Central memory CD8-positive, alpha-beta T cell (primary cell): ENCODE results near the gene RBM18.

Experiments used
- ATAC-seq: fragments of 150-1000 bp; cut with Tn5 transposase; replicated peaks from 2 replicates; pipeline ENCODE4 v1.10.0; 2022; ENCODE audit warnings: mild to moderate bottlenecking, moderate FRiP score, moderate number of reproducible peaks; ENCODE audit not compliant: poor library complexity, severe bottlenecking; ENCODE audit errors: extremely low read depth
- DNase-seq, 2 donors: peaks; one replicate each; pipeline ENCODE4 v3.0.0; 2021; ENCODE audit warnings: low spot score in 2 of 2
- H3K27ac Mint-ChIP-seq: one replicate; pipeline ENCODE4 v1.8.0; 2022; ENCODE audit warnings: low read depth, mild to moderate bottlenecking, moderate library complexity, mixed read lengths
- H3K27me3 Mint-ChIP-seq: one replicate; pipeline ENCODE4 v1.8.0; 2022; ENCODE audit warnings: mixed read lengths
- H3K36me3 Mint-ChIP-seq: one replicate; pipeline ENCODE4 v1.8.0; 2022; ENCODE audit warnings: mild to moderate bottlenecking, moderate library complexity, mixed read lengths; ENCODE audit not compliant: insufficient read depth
- H3K4me1 Mint-ChIP-seq: one replicate; pipeline ENCODE4 v1.8.0; 2022; ENCODE audit warnings: mixed read lengths
- H3K4me3 Mint-ChIP-seq: one replicate; pipeline ENCODE4 v1.8.0; 2022; ENCODE audit warnings: mild to moderate bottlenecking, moderate library complexity, mixed read lengths
- H3K9me3 Mint-ChIP-seq: one replicate; pipeline ENCODE4 v1.8.0; 2022; ENCODE audit warnings: mixed read lengths

The RBM18 gene

DNA sequence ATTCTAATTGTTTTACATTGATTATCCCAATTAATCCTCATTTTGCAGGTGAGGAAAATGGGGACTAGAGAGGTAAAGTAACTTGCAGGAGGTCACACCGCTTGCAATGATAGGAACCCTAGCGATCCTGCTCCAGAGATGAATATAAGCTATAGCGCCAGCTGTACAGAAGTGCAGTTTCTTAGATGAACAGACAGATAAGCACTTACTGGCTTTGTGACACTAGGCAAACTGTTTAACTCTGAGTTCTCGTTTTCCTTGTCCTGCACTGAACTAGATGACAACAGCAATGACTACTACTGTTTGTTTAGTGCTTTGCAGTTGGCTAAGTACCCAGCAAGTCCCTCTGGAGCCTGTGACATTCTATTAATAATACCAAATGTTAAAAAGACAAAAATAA is 47.0 kb downstream of the RBM18 start:
- Mint-ChIP-seq H3K9me3 (no peaks in the 10 kb centered on the region), H3K27me3 (peaks cover 90% of the 10 kb centered on the region), H3K36me3 (peaks cover 2% of the 10 kb centered on the region), H3K27ac (no peak overlapping the region), H3K4me1 (peaks cover 14% of the 10 kb centered on the region), H3K4me3 (no peak overlapping the region)
- ATAC-seq = no peak
- no peak for DNase-seq

DNA sequence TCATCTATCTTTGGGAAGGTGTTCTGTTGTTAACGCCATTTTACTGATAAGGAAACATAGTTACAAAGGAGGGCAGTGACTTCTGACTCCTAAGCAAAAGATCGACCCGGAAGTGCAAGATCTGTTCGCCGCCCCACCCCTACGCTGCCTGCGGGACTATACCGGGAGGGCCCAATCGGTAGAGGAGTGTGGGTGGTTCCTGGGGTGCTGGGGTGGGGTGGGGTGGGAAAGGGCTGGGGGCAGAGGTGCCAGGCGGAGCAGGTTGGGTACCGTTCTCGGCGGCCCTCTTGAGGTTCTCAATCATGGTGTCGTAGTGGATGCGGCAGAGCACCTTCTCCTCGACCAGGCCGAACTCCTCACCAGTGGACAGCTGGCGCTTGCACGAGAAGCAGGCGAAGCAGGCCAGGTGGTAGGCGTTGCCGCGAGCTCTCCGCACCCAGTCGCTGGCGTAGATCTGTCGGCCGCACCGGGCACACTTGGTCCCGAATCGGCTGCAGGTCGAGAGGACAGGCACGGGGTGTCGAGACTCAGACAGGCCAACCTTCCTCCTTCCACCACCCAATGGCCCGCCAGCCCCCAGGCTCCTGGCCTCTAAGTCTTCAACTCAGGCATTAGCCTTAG is 47.7 kb downstream of the RBM18 start:
- Mint-ChIP-seq H3K4me3 (no peak overlapping the region), H3K36me3 (peaks cover 2% of the 10 kb centered on the region), H3K9me3 (no peaks in the 10 kb centered on the region), H3K4me1 (peaks cover 14% of the 10 kb centered on the region), H3K27me3 (peaks cover 90% of the 10 kb centered on the region), H3K27ac (no peak overlapping the region)
- ATAC-seq = no peak
- no peak for DNase-seq

GRCh38 chr9:122216138-122216797 is 48.4 kb downstream of the RBM18 start:
- Mint-ChIP-seq H3K27ac (no peak overlapping the region), H3K4me1 (peaks cover 14% of the 10 kb centered on the region), H3K4me3 (no peak overlapping the region), H3K9me3 (no peaks in the 10 kb centered on the region), H3K36me3 (peaks cover 2% of the 10 kb centered on the region), H3K27me3 (peaks cover 90% of the 10 kb centered on the region)
- DNase-seq = no peak
- no peak for ATAC-seq

DNA sequence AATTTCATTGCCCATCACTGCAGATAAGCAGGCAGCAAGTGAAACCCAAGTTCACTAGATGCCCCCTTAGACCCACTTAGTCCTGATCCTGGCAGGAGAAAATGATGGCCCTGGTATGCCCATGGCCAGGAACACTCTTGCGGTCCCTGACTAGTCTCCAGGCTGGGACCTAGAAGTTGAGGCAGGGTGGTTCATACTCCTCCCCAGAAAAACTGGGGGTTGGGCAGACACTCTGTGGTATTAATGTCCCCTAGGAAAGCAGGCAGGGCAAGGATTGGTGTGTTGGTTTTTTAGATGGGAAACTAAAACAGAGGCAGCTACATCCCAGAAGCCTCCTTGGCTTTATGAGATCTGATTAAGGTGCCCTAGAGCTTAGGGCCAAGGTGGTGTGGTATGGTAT is 49.0 kb downstream of the RBM18 start:
- no peak for DNase-seq
- peaks cover 2% of the 10 kb centered on the region for H3K36me3 Mint-ChIP-seq
- no peak overlapping the region for H3K27ac Mint-ChIP-seq
- H3K4me1 Mint-ChIP-seq = peaks cover 14% of the 10 kb centered on the region
- H3K27me3 Mint-ChIP-seq = peaks cover 95% of the 10 kb centered on the region
- ATAC-seq = no peak
- no peak overlapping the region for H3K4me3 Mint-ChIP-seq
- no peaks in the 10 kb centered on the region for H3K9me3 Mint-ChIP-seq

DNA sequence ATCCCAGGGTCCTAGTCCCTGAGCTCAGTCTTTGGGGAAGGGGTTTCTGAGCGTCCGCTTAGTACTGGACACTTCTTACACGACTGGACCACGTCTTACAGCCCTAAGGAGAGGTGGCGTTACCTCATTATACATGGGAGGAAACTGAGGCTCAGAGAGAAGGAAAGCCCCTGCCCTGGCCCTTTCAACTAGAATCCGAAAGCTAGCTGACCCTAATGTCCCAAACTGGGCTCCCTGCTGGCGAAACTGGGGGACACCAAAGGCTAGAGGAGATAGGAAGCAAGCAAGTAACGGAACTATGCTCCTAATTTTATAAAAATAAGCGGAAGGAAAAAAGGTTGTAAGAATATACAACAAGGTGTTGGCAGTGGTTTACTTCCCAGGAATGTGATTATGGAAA is 50.1 kb downstream of the RBM18 start:
- Mint-ChIP-seq H3K27ac (no peak overlapping the region), H3K9me3 (no peaks in the 10 kb centered on the region), H3K27me3 (peaks cover 95% of the 10 kb centered on the region), H3K36me3 (peaks cover 2% of the 10 kb centered on the region), H3K4me3 (peak overlapping the region; percentile 63), H3K4me1 (peaks cover 14% of the 10 kb centered on the region)
- ATAC-seq (no peak), DNase-seq (no peak)

DNA sequence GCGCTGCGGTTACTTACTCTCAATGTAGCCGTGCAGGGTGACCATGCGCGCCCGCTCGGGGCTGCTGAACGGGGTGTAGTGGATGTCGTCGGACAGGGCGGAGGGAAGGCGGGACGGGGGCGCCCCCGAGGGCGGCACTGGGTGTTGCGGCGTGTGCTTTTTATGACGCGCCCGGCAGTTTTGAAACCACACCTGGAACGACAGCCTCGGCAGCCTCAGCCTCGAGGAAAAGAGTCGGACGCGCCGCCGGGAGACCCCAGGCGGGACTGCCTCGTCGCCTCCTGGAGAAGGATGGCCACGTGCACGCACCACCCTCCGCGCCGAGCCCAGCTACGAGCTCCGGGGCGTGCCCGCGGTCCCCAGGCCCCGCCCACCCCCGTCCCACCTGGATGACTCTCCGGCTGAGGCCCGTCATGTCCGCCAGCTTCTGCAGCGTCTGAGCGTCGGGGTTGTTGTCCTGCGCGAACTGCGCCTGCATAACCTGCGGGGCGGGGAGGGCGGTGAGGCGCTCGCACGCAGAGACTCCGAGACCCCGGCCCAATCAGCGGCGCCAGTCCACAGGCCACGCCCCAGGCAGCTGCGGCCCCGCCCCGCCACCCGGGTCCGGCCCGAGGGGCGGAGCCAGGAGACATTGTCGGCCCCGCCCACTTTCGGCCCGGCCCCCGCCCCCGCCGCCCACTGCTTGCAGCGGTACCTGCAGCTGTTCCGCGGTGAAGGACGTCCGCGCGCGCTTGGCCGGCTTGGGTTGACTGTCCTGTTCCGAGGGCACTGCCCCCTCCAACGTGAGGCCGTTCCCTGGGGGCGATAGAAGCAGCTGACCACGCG is 50.8 kb downstream of the RBM18 start:
- peaks cover 93% of the 10 kb centered on the region for H3K27me3 Mint-ChIP-seq
- peaks cover 2% of the 10 kb centered on the region for H3K36me3 Mint-ChIP-seq
- H3K4me3 Mint-ChIP-seq = peak overlapping the region; percentile 2
- peaks cover 14% of the 10 kb centered on the region for H3K4me1 Mint-ChIP-seq
- no peak overlapping the region for H3K27ac Mint-ChIP-seq
- H3K9me3 Mint-ChIP-seq = no peaks in the 10 kb centered on the region
- ATAC-seq (peak; percentile 46), DNase-seq (no peak)

GRCh38 chr9:122213102-122213588 is 51.5 kb downstream of the RBM18 start:
- Mint-ChIP-seq H3K27ac (no peak overlapping the region), H3K36me3 (peaks cover 2% of the 10 kb centered on the region), H3K4me1 (peaks cover 9% of the 10 kb centered on the region), H3K27me3 (peaks cover 93% of the 10 kb centered on the region), H3K4me3 (peak overlapping the region; percentile 2), H3K9me3 (no peaks in the 10 kb centered on the region)
- DNase-seq = no peak
- ATAC-seq = no peak

DNA sequence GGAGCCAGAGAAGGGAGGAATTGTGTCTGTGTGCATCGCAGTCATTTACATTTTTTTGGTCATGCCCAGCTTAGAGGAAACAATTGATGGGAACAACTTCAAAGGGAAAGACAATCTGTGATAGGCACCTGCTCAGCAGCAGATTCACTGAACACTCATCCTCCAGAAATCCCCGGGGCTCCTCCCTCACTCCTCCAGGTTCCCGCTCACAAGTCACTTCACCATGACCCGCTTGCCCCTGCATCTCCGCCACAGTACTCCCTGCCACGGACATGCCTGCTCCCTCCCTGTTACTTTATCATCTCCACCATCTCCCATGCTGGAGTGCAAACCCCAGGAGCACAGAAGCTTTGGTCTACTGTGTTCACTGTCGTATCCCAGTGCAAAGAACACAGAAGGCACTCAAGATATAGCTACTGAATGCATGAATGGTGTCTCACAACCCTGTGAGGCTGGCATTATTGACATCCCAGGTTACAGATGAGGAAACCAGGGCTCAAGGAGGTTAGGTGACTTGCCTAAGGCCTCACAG is 52.1 kb downstream of the RBM18 start:
- no peak overlapping the region for H3K27ac Mint-ChIP-seq
- H3K27me3 Mint-ChIP-seq = peaks cover 93% of the 10 kb centered on the region
- no peaks in the 10 kb centered on the region for H3K9me3 Mint-ChIP-seq
- H3K36me3 Mint-ChIP-seq = peaks cover 2% of the 10 kb centered on the region
- H3K4me1 Mint-ChIP-seq = peaks cover 6% of the 10 kb centered on the region
- DNase-seq = no peak
- H3K4me3 Mint-ChIP-seq = peak overlapping the region; percentile 2
- ATAC-seq = no peak

- H3K9me3 Mint-ChIP-seq = no peaks in the 10 kb centered on the region
Measured at GRCh38 chr9:122209451-122209850, 55.2 kb downstream of the RBM18 start.

GRCh38 chr9:122207096-122207495 is 57.5 kb downstream of the RBM18 start:
- H3K9me3 Mint-ChIP-seq = no peaks in the 10 kb centered on the region
- H3K27me3 Mint-ChIP-seq = peaks cover 58% of the 10 kb centered on the region
- no peaks in the 10 kb centered on the region for H3K4me1 Mint-ChIP-seq
- H3K36me3 Mint-ChIP-seq = no peaks in the 10 kb centered on the region
- H3K4me3 Mint-ChIP-seq = no peak overlapping the region
- DNase-seq (no peak), ATAC-seq (no peak)
- no peak overlapping the region for H3K27ac Mint-ChIP-seq

More at GRCh38 chr9:122209451-122209850, 55.2 kb downstream of the RBM18 start:
- H3K27ac Mint-ChIP-seq = no peak overlapping the region
- H3K4me1 Mint-ChIP-seq = peaks cover 6% of the 10 kb centered on the region
- peaks cover under 1% of the 10 kb centered on the region for H3K36me3 Mint-ChIP-seq
- no peak overlapping the region for H3K4me3 Mint-ChIP-seq
- ATAC-seq = no peak
- peaks cover 77% of the 10 kb centered on the region for H3K27me3 Mint-ChIP-seq
- no peak for DNase-seq

- Mint-ChIP-seq H3K36me3 (no peaks in the 10 kb centered on the region), H3K9me3 (no peaks in the 10 kb centered on the region), H3K4me1 (no peaks in the 10 kb centered on the region), H3K4me3 (no peak overlapping the region), H3K27ac (no peak overlapping the region), H3K27me3 (peaks cover 51% of the 10 kb centered on the region)
- DNase-seq (no peak), ATAC-seq (no peak)
Measured at GRCh38 chr9:122206118-122207046, 58.3 kb downstream of the RBM18 start.

DNA sequence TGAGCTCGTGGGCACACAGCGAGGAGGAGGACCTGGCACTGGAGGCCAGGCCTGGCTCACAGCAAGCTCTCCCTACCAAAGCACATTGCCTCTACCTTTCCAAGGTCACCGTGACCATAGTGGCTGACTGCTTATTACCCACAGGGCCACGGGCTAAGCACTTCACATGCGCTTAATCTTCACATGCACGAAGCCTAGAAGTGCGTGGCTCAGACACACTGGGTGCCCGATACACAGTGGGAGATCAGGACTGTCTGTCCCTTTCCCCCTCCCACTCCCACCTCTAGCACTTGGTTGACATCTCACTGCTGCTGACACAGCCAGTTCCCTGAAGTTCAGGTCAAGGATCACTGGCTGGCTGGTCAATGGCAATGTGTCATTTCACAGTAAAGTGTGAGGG is 59.5 kb downstream of the RBM18 start:
- DNase-seq (no peak), ATAC-seq (no peak)
- Mint-ChIP-seq H3K27me3 (peaks cover 39% of the 10 kb centered on the region), H3K36me3 (no peaks in the 10 kb centered on the region), H3K27ac (no peak overlapping the region), H3K4me3 (no peak overlapping the region), H3K4me1 (no peaks in the 10 kb centered on the region), H3K9me3 (no peaks in the 10 kb centered on the region)
